COLO668 (cell line): ENCODE results near the gene ZDHHC8.

ENCODE experiments used
- DNase-seq: peaks from one replicate; lab custom pipeline; 2025; ENCODE audit not compliant: unreplicated experiment; lab: John Stamatoyannopoulos, UW

The ZDHHC8 gene

DNA sequence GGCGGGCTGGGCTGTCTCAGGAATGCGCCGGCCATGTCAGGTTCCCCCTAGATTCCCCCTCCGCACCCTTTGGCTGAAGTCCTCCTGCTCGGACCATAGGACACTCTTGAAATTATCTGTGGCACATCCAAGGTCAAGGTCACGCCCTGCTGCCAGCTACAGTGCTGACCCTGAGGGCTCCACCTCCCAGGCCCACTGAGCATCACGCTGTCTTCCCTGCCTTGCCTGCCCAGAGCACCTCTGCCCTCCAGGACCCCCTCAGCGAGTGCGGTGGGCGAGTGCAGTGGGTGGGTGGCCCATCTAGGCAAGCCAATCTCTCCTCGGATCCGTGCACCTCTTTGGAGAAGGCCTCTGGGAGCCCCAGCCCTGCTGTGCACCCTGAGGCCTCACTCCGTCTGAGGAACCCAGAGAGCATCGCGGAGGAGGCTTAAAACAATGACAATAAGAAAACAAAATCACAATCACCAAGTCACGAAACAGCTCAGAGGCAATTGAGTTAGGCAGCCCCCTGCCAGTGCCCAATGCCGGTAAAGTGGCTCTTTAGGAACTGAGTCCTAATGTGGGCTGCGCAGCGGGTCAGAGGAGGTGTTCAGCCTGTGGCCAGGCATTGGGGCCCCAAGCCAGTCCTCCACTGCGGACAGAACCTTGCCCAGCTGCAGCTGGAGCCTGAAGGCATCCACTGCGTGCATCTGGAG is 45.8 kb downstream of the ZDHHC8 start:
- no peak for DNase-seq

DNA sequence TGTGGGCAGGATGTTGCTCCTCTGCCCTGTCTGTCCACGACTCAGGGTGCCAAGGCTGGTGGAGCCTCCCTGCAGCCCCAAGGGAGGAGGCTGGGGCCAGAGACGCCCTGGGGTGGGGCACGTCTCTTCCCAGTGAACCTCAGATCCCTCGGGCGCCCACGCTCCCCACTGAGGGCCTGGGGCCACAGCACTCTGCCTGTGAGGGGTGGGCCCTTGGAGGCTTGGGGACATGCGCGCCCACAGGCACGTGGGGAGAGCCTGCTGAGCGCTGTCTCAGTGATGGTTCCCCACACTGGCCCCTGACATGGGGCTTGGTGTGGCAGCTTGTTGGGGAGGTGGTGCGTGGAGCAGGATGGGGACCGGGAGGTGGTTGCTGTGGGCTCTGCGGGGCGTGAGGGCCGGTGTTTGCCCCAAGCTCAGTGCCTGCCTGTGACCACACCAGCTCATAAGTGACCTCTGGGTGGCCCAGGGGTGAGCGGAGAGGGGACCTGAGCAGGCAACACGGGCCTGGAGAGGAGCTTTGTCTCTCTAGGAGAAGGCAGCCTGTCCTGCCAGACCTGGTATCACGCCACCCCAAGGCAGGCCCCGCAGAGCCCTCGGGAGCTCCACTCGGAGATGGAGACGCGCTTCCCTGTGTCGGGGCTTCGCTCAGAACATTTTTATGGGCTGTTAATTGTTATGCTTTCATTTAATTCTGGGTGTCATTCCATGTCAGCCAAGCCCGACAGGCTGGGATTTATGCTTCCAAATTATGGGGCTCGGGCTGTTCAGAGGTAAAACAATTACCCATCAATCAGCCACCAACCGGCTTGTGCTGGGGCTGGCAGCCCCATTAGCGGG is 46.7 kb downstream of the ZDHHC8 start:
- DNase-seq, result no peak

DNA sequence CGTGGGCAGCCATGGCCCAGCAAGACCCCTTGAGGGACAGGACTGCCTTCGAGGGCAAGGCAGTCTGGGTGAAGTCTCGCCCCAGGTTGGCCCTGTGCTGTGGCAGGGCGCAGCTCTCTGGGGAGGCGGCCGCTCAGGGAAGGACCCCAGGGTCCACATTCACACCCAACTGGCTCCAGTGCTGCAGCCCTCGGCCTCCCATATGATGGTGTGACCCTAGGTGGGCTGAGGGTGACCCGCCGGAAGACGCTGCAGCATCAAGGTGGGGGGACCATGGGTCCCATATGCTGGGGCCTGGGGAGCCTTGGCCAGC is 47.3 kb downstream of the ZDHHC8 start:
- no peak for DNase-seq

DNA sequence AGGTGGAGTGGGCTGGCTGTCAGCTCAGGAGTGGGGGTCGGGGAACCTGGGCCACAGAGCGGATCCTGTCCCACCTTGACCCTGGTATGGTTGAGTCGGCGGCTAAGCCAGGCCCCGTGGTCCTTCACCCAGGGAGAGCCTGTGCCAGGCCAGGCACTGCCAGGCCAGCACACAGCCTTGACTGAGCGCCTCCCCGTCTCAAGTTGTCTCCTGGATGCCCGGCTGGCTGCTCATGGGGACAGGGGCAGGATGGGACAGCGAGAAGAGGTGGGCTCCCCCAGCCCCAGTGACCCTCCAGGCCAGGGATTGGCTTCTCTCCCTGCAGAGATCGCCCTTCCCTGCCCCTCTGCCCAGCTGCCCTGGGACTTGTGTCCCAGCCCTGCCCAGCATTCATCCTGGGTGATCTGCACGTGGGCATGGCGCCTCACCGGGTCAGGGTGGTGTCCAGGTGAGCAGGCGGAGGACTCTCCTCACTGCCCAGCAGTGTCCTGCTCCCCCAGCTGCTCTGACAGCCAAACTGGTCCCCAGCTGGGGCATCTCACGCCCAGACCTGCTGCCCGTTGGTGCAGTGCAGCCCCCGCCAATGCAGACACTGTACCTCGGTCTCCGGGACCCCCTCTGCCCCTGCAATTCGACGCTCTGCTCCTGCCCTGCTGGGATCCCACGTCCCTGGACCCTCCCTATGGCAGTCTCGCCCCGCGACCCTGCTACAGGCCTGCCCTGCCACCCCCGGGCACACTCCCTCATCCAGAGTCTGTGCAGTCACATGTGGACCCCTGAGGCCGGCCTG is 48.0 kb downstream of the ZDHHC8 start:
- DNase-seq, result no peak

DNA sequence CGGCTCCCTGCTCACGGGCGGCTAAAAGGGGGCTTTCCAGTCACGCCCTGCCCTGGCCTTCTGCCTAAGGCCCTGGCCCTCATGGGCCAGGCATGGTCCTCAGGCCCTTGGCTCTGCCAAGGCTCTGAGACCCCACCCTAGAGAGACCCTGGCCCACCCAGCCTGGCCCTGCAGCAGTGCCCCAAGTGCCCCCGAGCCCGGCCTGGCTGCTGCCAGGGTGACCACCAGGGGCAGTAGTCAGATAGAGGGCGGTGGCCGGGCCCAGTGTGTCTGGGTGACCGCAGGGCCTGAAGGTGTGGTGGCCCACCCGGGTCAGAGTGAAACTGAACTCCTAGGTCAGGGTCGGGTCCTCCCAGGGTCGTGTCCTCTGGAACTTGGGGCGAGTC is 48.6 kb downstream of the ZDHHC8 start:
- DNase-seq, result no peak

DNA sequence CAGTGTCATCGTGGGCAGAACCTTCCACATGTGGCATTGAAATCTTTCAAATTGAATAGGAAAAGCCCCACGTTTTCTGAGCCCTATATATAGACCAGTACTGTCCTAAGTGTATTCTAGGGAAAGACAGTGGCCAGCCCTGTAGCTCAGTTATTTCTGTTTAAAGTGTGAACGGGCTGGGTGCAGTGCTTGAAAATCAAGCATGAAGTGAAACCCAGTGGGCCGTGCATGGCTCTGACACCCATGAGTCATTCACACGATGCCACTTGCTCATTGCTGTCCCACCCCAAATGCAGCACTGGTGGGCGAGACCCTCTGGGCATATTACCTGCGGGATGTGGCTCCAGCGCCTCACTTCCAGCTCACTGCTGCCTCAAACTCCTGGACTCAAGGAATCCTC is 49.0 kb downstream of the ZDHHC8 start:
- DNase-seq, result no peak

DNA sequence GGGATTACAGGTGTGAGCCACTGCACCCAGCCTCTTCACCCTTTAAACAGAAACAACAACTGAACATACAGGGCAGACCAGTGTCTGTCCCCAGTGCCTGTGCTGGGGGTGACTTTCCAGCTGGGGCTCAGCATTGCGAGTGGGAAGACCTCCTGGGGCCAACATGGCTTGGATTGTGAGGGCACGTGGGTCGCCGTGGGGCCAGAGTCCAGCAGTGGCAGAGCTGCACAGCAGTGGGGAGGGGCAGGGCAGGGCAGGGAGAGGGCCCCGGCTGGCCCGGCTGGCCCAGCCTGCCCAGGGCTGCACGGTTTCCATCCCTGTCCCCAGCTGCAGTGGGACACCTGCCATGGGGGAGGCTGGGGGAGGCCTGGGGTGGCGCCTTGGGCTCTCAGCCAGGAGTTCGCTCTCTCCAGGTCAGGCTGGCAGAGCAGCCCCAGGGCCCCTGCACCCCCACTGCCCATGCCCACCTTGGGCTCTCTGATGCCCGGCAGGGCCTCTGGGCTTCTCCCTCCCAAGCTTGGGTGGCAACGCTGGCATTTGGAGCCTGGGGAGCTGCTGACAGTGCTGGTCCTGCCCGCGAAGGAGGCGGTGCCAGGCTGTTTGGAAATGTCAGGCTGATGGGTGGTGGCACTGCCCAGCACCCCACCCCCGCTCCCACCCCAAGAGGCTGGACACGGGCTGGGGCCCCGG is 49.7 kb downstream of the ZDHHC8 start:
- DNase-seq, result no peak

DNA sequence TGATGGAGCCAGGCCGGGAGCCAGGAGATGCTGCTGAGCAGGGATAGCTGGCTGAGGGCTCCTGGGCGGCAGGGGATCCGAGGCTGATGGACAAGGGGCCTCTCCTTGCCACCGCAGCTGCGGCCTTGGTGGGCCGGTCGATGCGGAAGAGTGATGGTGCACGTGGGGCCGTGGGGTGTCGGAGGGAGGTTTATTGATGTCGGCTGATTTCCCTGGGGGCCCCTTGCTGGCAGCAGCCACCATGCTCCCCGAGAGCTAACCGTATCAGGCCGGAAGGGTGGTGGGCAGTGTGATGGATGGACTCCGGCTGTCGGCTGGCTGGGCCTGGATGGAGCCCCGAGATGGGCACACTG is 50.3 kb downstream of the ZDHHC8 start:
- no peak for DNase-seq

DNA sequence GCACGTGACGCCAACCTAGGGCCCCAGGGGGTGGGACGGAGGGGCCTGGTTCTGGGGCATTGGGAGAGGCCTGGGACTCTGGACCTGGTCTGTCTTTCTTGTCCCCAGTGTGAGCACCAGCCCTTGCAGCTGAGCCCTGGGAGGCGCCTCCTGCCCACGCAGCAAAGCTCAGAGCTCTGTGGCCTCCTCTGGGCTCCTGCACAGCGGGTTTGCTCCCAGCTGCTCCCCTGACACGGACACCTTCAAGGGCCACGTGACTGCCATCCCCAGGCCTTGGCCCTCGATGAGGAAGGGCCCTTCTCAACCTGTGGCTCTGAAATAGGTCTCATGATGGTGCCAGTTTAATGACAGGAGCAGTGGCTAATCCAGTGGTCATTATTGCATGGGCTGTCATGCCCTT is 50.8 kb downstream of the ZDHHC8 start:
- DNase-seq, result peak; percentile 7

DNA sequence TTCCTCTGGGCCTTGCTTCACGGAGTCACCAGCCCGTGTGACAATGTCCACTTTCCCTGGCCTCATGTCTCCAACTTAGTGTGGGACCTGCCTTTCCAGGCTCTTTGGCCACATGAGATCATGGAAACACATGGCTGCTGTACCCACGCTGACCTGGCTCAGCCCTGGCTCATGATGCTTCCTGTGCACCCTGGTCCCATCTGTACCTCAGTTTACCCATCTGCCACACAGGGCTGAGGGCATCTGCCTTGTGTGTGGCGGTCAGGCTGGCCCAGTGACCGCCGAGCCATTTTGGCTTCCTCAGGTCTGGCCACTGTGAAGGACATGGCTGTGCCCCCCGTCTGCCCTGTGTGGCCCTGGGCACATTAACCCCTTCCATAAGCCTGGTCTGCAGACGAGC is 51.5 kb downstream of the ZDHHC8 start:
- DNase-seq, result no peak

DNA sequence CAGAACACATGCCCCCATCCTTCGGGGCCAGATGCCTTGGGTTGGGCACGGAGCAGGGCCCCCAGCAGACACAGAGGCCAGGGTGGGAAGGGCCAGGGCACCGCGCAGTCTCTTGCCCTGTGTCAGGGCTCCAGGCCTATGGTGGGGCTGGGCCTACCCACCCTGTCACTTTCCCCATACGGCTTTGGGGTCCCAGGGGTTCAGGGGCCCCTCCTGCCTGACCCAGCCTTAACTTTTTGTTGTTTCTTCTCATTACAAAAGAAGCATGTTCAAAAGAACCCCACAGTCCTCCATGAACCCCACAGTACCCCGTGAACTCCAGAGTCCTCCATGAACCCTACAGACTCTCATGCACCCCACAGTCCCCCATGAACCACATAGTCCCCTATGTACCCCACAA is 52.2 kb downstream of the ZDHHC8 start:
- DNase-seq, result no peak

DNA sequence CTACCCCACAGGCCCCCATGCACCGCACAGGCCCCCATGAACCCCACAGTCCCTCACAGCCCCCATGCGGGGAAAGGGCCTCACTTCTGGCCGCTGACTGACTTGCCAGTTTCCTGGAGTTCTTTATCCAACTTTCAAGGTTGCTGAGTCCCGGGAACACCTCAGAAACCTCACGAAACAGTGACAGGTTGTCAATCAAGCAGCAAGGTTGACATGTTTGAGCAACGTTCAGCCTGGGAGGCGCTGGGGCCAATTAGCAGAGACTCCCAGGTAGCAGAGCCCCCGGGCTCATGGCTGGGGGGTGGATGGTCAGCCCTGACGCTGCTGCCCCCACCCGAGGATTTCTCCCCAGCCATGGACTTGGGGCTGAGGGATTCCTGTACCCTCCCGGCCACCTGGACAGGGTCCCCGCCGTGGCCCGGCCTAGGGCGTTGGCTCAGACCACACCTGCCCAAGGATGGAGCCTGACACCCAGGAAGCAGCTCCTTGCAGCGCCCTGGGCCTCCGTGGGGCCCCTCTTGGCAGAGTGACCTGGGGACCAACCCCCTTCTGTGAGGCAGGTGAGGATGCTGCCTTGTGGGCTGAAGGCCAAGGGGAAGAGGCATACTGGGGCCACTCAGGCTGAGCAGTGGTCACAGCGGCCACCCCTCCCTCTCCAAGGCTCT is 53.0 kb downstream of the ZDHHC8 start:
- DNase-seq, result no peak

DNA sequence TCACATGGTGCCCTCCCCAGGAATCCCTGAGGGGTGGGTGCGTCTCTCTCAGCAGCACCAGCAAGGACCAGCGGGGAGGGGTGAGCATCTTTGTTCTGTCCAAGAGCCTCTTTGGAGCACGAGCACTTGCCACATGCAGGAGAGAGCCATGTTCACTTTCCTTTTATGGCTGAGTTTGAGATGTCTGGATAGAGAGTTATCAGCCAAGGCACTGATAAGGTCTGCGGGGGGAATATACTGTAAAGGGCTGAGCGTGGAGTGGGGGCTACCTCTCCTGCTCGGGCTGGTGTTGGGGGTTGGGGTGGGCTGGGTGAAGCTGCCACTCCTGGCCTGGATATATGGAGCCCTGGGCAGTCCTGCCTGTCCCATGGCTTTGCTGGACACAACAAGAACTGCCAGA is 54.1 kb downstream of the ZDHHC8 start:
- no peak for DNase-seq

DNA sequence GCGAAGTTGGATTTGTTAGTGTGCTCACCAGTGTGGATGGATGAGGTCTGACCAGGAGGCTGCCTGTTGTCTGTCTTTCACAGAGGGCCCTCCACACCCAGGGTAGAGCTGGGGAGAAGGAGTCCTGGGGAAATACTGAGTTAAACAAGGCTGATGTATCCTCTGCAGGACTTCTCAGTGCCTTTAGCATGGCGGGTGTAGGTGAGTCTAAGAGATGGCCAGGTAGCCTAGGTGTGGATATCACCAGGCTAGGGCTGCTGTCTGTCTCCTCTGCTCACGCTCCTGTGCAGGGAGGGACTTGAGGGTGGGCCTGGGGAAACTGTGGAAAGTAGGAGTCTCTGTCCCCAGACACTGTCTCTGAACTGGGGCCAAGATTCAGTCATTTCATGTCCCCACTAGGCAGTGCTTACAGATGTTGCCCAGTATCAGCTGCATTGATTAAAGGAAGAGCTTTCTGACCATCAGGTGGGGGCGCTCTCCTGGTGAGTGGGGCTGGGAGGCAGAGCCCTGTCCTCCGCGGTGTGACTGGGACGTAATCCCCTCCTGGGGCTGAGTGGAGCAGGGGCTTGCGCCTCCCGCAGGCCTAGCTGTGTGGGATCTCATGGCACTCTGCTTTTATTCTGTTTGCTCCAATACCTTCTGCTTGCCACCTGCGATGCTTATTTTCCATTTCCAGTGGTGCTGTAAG is 54.7 kb downstream of the ZDHHC8 start:
- no peak for DNase-seq

DNA sequence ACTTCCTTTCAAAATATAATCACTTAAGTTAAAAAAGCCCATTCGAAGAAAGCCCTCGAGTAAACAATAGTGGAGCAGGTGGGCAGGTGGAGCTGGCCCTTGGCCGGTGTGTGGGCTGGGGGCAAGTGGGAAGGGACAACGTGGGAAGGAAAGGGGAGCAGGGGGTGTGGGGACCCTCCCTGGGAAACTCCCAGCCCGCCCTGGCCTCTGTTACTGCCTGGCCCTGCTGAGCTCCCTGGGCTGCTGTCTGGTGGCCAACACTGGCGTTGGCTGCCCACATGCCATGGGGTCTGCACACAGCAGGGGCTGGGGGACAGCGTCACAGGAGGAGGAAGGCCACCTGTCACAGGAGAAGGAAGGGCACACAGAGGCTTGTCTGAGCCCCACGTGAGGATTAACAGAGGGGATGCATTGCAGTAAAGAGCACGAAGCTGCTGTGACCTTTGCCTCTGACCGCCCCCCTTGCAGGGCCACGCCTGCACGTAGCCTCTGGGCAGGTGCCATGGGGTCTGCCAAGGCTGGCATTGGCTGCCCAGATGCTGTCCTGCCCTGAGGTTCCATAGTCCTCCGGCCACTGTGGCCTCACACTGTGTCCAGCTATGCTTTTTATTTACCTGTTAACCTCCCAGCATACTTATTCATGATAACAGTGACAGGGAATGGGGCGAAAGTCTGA is 55.4 kb downstream of the ZDHHC8 start:
- no peak for DNase-seq

DNA sequence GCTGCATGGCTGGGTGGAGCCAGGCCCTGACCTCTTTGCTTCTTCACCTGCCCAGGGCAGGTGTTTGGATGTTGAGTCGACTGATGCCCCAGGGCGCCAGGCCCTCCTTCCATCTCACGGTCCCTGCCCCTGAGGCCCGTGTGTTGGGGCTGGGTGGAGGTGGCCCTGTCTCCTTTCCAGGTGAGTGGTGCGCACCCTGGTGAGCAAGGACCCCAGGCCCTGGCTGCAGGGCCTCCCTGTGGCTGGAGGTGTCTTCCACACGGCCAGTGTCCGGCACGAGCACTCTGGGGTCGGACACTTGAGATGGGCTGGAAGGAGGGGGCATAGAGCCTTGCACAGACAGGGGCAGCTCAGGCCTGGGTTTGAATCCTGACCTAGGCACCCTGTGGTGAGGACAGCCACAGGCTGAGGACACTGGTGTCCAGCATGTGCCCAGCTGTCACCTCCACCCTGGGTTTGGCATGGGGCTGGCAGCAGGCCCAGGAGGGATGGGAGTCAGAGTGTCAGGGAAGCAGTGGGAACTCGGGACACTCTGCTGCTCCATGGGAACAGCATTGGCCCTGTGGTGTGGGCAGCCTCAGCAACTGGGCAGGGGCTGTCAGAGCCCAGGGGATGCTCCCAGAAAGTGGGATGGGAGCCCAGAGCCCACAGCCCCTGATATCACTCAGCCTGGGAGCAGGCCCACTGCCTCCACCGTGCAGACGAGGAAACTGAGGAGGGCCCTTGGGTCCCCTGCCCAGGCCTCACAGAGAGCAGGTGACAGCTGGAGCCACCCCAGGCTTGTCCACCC is 56.4 kb downstream of the ZDHHC8 start:
- DNase-seq, result no peak

DNA sequence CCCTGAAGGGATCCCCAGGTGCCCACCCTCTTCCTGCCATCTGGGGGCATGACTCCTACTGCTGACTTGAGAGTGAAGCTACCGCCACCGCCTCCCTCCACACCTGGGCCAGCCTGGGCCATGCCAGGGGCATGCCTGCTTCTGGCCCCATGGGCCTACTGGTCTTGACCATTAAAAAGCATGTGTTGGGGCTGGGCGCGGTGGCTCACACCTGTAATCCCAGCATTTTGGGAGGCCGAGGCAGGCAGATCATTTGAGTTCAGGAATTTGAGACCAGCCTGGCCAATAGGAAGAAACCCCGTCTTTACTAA is 56.9 kb downstream of the ZDHHC8 start:
- no peak for DNase-seq

DNA sequence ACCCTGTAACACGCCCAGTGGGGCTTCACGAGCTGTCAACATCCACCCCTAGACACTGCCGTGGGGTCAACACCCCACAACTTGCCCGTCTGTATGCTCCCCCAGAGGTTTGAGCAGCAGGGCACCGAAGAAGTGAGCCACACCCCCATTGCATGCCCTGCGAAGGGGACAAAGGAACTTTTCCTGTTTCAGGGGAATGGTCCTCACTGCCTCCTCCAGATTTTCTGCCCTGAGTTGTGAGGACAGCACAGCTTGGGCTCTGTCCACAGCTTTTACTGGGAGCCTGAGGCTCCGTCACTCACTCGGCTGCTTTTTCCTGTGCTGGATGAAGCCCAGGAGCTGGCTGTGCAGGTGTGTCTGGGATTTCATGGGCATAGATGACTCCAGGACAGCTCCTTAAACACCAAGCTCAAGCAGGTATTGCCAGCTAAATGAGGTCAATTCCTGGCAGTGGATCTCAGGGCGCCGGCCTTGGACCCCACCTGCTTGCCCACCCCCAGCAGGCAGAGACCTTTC is 59.5 kb downstream of the ZDHHC8 start:
- no peak for DNase-seq

DNA sequence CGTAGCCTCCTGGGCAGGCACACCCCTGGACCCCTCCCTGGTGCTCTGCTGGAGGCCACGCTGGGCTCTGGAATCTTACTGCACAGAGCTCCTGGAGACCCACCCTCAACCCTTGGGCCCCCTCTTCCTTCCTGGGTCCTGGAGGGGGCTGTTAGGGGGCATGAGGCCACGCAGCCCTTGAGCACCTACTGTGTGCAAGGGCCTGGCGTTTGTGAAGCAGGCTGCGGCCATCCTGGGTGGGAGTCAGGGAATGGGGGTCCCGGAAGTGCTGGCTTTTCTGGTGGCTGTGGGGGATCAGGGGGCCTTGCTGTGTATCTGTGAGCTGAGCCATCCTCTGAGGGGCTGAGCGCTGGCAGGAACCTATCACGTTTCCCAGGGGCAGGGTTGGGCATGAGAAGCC is 60.2 kb downstream of the ZDHHC8 start:
- no peak for DNase-seq
